ENCODE results near the gene OR4A15.

The OR4A15 gene

GRCh38 chr11:55367674-55368073 is at the start of gene OR4A15:
OR4A15 (plus strand) TSS chr11:55367974; CDS start chr11:55367974, 0 bp downstream.
- DNase-seq, result no peak

- DNase-seq, result no peak
These were observed 43.3 kb upstream of the OR4A15 start for GRCh38 chr11:55324500-55324899.

GRCh38 chr11:55342901-55343300 is 24.9 kb upstream of the OR4A15 start, which contains the start of gene OR4A16:
OR4A16 (plus strand) TSS chr11:55343201; CDS start chr11:55343201, 0 bp downstream.
- no peak for DNase-seq

GRCh38 chr11:55345306-55345705 is 22.5 kb upstream of the OR4A15 start:
- no peak for DNase-seq

GRCh38 chr11:55349032-55349431 is 18.7 kb upstream of the OR4A15 start:
- no peak for DNase-seq

- peak; percentile 57 for DNase-seq
These were observed 10.1 kb upstream of the OR4A15 start for GRCh38 chr11:55357560-55358184.

GRCh38 chr11:55401011-55401410 is 33.2 kb downstream of the OR4A15 start:
- no peak for DNase-seq
